ENCODE measurements around the gene SIN3B. TPM values are rescaled to one million over a fixed set of nuclear protein-coding genes. Genes with fewer than 3 reads are reported as not detected.

Gene SIN3B
- total and polyA plus RNA-seq, 9 of the 15 experiments (the other 6 are each of a cell fraction or from before 2014, with no cell fraction given): 0.51 to 34.2 (median 14.3) TPM

DNA sequence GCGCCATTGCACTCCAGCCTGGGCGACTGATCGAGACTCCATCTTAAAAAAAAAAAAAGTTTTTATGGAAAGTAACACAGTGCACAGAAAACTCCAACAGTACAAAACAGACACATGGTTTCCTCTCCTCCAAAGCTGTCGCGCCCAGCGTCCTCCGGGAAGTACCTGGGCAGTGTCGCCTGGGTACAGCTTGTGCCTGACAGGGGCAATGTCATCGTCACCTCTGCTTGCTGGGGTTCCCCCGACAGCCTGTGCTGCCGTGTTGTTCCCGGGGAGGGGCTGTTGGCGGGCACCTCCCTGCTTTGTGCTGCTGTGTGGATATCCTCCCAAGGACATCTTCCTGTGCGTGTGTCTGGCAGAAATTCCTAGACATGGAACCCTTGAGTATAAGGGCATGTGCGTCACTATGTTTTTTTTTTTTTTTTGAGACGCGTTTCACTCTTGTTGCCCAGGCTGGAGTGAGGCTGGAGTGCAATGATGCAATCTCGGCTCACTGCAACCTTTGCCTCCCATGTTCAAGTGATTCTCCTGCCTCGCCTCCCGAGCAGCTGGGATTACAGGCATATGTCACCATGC is 57.2 kb downstream of the SIN3B start (continued):
- TF ChIP-seq ZNF551 (CRISPR knock-in tag; IDR thresholded peaks at IDR 0.05): no peak
- TF ChIP-seq, protein P1, sequence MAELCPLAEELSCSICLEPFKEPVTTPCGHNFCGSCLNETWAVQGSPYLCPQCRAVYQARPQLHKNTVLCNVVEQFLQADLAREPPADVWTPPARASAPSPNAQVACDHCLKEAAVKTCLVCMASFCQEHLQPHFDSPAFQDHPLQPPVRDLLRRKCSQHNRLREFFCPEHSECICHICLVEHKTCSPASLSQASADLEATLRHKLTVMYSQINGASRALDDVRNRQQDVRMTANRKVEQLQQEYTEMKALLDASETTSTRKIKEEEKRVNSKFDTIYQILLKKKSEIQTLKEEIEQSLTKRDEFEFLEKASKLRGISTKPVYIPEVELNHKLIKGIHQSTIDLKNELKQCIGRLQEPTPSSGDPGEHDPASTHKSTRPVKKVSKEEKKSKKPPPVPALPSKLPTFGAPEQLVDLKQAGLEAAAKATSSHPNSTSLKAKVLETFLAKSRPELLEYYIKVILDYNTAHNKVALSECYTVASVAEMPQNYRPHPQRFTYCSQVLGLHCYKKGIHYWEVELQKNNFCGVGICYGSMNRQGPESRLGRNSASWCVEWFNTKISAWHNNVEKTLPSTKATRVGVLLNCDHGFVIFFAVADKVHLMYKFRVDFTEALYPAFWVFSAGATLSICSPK (IDR thresholded peaks at IDR 0.05; ENCODE audit: borderline replicate concordance): no peak
- no peak for TF ChIP-seq ZBED1 (IDR thresholded peaks at IDR 0.05)
- TF ChIP-seq TARDBP (IDR thresholded peaks at IDR 0.05): no peak
- TF ChIP-seq, protein P2, sequence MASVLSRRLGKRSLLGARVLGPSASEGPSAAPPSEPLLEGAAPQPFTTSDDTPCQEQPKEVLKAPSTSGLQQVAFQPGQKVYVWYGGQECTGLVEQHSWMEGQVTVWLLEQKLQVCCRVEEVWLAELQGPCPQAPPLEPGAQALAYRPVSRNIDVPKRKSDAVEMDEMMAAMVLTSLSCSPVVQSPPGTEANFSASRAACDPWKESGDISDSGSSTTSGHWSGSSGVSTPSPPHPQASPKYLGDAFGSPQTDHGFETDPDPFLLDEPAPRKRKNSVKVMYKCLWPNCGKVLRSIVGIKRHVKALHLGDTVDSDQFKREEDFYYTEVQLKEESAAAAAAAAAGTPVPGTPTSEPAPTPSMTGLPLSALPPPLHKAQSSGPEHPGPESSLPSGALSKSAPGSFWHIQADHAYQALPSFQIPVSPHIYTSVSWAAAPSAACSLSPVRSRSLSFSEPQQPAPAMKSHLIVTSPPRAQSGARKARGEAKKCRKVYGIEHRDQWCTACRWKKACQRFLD (CRISPR knock-in tag; IDR thresholded peaks at IDR 0.05): peak; percentile 38; the same call in 1 of the 2 replicates
- TF ChIP-seq ZNF589 (CRISPR knock-in tag; IDR thresholded peaks at IDR 0.05; ENCODE audit: low read depth): peak; percentile 72
- no peak for TF ChIP-seq FOSL1 (tag; conservative IDR thresholded peaks at IDR 0.05)
- no peak for TF ChIP-seq TFAM (CRISPR knock-in tag; conservative IDR thresholded peaks at IDR 0.05)
- TF ChIP-seq, protein P3, sequence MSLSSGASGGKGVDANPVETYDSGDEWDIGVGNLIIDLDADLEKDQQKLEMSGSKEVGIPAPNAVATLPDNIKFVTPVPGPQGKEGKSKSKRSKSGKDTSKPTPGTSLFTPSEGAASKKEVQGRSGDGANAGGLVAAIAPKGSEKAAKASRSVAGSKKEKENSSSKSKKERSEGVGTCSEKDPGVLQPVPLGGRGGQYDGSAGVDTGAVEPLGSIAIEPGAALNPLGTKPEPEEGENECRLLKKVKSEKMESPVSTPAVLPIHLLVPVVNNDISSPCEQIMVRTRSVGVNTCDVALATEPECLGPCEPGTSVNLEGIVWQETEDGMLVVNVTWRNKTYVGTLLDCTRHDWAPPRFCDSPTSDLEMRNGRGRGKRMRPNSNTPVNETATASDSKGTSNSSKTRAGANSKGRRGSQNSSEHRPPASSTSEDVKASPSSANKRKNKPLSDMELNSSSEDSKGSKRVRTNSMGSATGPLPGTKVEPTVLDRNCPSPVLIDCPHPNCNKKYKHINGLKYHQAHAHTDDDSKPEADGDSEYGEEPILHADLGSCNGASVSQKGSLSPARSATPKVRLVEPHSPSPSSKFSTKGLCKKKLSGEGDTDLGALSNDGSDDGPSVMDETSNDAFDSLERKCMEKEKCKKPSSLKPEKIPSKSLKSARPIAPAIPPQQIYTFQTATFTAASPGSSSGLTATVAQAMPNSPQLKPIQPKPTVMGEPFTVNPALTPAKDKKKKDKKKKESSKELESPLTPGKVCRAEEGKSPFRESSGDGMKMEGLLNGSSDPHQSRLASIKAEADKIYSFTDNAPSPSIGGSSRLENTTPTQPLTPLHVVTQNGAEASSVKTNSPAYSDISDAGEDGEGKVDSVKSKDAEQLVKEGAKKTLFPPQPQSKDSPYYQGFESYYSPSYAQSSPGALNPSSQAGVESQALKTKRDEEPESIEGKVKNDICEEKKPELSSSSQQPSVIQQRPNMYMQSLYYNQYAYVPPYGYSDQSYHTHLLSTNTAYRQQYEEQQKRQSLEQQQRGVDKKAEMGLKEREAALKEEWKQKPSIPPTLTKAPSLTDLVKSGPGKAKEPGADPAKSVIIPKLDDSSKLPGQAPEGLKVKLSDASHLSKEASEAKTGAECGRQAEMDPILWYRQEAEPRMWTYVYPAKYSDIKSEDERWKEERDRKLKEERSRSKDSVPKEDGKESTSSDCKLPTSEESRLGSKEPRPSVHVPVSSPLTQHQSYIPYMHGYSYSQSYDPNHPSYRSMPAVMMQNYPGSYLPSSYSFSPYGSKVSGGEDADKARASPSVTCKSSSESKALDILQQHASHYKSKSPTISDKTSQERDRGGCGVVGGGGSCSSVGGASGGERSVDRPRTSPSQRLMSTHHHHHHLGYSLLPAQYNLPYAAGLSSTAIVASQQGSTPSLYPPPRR (CRISPR knock-in tag; IDR thresholded peaks at IDR 0.05; ENCODE audit: borderline replicate concordance): no peak
- peak; percentile 59 for TF ChIP-seq ADNP (tag; IDR thresholded peaks at IDR 0.05)
- TF ChIP-seq, protein P4, sequence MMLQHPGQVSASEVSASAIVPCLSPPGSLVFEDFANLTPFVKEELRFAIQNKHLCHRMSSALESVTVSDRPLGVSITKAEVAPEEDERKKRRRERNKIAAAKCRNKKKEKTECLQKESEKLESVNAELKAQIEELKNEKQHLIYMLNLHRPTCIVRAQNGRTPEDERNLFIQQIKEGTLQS (IDR thresholded peaks at IDR 0.05): peak; percentile 95
- TF ChIP-seq, protein P4 (CRISPR knock-in tag; conservative IDR thresholded peaks at IDR 0.05): no peak
- TF ChIP-seq, protein P5, sequence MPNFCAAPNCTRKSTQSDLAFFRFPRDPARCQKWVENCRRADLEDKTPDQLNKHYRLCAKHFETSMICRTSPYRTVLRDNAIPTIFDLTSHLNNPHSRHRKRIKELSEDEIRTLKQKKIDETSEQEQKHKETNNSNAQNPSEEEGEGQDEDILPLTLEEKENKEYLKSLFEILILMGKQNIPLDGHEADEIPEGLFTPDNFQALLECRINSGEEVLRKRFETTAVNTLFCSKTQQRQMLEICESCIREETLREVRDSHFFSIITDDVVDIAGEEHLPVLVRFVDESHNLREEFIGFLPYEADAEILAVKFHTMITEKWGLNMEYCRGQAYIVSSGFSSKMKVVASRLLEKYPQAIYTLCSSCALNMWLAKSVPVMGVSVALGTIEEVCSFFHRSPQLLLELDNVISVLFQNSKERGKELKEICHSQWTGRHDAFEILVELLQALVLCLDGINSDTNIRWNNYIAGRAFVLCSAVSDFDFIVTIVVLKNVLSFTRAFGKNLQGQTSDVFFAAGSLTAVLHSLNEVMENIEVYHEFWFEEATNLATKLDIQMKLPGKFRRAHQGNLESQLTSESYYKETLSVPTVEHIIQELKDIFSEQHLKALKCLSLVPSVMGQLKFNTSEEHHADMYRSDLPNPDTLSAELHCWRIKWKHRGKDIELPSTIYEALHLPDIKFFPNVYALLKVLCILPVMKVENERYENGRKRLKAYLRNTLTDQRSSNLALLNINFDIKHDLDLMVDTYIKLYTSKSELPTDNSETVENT (CRISPR knock-in tag; IDR thresholded peaks at IDR 0.05): no peak
- no peak for TF ChIP-seq BDP1 (IDR thresholded peaks at IDR 0.05; ENCODE audit: insufficient read depth, insufficient read length)
- TF ChIP-seq NFATC3 (IDR thresholded peaks at IDR 0.05): no peak
- TF ChIP-seq ZNF778 (CRISPR knock-in tag; IDR thresholded peaks at IDR 0.05): no peak
- TF ChIP-seq PURB (CRISPR knock-in tag; IDR thresholded peaks at IDR 0.05; ENCODE audit: low read depth): no peak
